K562 (cell line): Measurements from ENCODE around the gene SUPT7L.
A peak's percentile ranks its signal among the peaks of the same experiment; 100 is the strongest.
"Not testable (repeated sequence)": the region's sequence is repeated elsewhere in the genome, so short reads cannot be mapped to it uniquely, and the experiment has no call there.

Experiments used
- BCL6 ChIP-seq: fragments of 250-450 bp; sonication (Bioruptor Pico); IDR thresholded peaks from 2 replicates; pipeline ENCODE4 v1.4.0; 2020
- FOXM1 ChIP-seq, 2 experiments: fragments of 450-650 bp in 1 of 2; sonication (generic) in 1 of 2; formaldehyde crosslinking in 1 of 2; IDR thresholded peaks; 2 replicates each; pipeline versions ENCODE4 v1.6.1 to v1.9.0; 2017 to 2022; ENCODE audit warnings: low read depth in 2 of 2, mild to moderate bottlenecking in 2 of 2, missing genetic modification reagents in 1 of 2, moderate library complexity in 1 of 2
- HDAC6 ChIP-seq: IDR thresholded peaks from 2 replicates; pipeline ENCODE4 v1.6.1; 2012; ENCODE audit warnings: low read depth, mild to moderate bottlenecking, control low read depth, inconsistent platforms, low read length, moderate library complexity
- JUND ChIP-seq, 2 experiments: IDR thresholded peaks; 2 replicates in 1 of 2; 3 replicates in 1 of 2; pipeline ENCODE4 v1.6.1; 2011; ENCODE audit warnings: borderline replicate concordance in 2 of 2, low read depth in 2 of 2, low read length in 2 of 2, improper control_type of control experiment in 1 of 2, missing biosample characterization in 1 of 2, missing genetic modification characterization in 1 of 2, missing genetic modification reagents in 1 of 2
- NCOA4 ChIP-seq: fragments of 450-650 bp; IDR thresholded peaks from 2 replicates; pipeline ENCODE4 v1.6.1; 2018; ENCODE audit warnings: mild to moderate bottlenecking; ENCODE audit not compliant: partially characterized antibody
- POLR2A ChIP-seq: fragments of 450-650 bp; conservative IDR thresholded peaks from 2 replicates; pipeline ENCODE4 v1.6.1; 2016
- SUPT5H ChIP-seq: fragments of 450-650 bp; IDR thresholded peaks from 2 replicates; pipeline ENCODE4 v1.6.1; 2016
- U2AF1 ChIP-seq: fragments of 200-400 bp; formaldehyde crosslinking; optimal IDR thresholded peaks from 2 replicates; pipeline ENCODE3; 2017; ENCODE audit warnings: mild to moderate bottlenecking, low read depth, low read length, moderate library complexity
- XRCC5 ChIP-seq: fragments of 200-400 bp; formaldehyde crosslinking; IDR thresholded peaks from 2 replicates; pipeline ENCODE4 v1.6.1; 2017; ENCODE audit warnings: low read depth, mild to moderate bottlenecking, low read length
- ZNF24 ChIP-seq: fragments of 450-650 bp; IDR thresholded peaks from 2 replicates; pipeline ENCODE4 v1.6.1; 2016
- TF ChIP-seq, protein P1 (sequence below): fragments of 450-650 bp; IDR thresholded peaks from 2 replicates; pipeline ENCODE4 v1.6.1; 2016; ENCODE audit warnings: missing biosample characterization, missing genetic modification characterization
- TF ChIP-seq, protein P2 (sequence below), 3 experiments: IDR thresholded peaks in 2 of 3; conservative IDR thresholded peaks in 1 of 3; 2 replicates each; pipeline ENCODE4 v1.5.1; 2011 to 2012; ENCODE audit warnings: low read length in 3 of 3, mild to moderate bottlenecking in 3 of 3, control low read depth in 2 of 3, improper control_type of control experiment in 1 of 3, inconsistent platforms in 1 of 3, low read depth in 1 of 3, mixed read lengths in 1 of 3, moderate library complexity in 1 of 3; ENCODE audit not compliant: insufficient read depth in 2 of 3
- TF ChIP-seq, protein P3 (sequence below), 2 experiments: fragments of 450-650 bp; formaldehyde crosslinking in 1 of 2; IDR thresholded peaks; 2 replicates each; pipeline versions ENCODE4 v1.4.0 to v1.6.1; 2014 to 2020; ENCODE audit warnings: mild to moderate bottlenecking in 2 of 2, borderline replicate concordance in 1 of 2, low read depth in 1 of 2

DNA sequence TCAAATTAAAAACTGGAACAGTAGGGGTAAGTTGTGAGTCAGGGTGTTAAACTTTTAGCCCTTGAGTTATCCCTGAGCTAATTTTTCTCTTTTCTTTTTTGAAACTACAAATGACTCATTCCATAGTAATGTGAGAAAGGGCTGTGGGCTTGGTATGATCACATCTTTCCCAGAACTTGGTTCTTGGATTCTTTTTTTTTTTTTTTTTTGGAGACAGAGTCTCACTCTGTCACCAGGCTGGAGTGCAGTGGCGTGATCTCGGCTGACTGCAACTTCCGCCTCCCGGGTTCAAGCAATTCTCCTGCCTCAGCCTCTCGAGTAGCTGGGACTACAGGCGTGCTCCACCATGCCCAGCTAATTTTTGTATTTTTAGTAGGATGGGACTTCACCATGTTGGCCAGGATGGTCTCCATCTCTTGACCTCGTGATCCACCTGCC lies 18.9 kb upstream of the SUPT7L start:
- not testable (repeated sequence) for TF ChIP-seq POLR2A; SUPT5H; JUND (tag; IDR thresholded peaks at IDR 0.05; ENCODE audit: borderline replicate concordance, low read depth, low read length); XRCC5; NCOA4; U2AF1; FOXM1 (IDR thresholded peaks at IDR 0.05; ENCODE audit: low read depth); FOXM1 (CRISPR knock-in tag; IDR thresholded peaks at IDR 0.05; ENCODE audit: low read depth); BCL6 (CRISPR knock-in tag); HDAC6; ZNF24
- TF ChIP-seq JUND (IDR thresholded peaks at IDR 0.05; ENCODE audit: borderline replicate concordance, low read depth, low read length), result 0 out of 2 replicates have a peak, but pooled peaks have one; percentile 5
- TF ChIP-seq, protein P1, sequence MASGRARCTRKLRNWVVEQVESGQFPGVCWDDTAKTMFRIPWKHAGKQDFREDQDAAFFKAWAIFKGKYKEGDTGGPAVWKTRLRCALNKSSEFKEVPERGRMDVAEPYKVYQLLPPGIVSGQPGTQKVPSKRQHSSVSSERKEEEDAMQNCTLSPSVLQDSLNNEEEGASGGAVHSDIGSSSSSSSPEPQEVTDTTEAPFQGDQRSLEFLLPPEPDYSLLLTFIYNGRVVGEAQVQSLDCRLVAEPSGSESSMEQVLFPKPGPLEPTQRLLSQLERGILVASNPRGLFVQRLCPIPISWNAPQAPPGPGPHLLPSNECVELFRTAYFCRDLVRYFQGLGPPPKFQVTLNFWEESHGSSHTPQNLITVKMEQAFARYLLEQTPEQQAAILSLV (tag), result not testable (repeated sequence)
- TF ChIP-seq, protein P2, sequence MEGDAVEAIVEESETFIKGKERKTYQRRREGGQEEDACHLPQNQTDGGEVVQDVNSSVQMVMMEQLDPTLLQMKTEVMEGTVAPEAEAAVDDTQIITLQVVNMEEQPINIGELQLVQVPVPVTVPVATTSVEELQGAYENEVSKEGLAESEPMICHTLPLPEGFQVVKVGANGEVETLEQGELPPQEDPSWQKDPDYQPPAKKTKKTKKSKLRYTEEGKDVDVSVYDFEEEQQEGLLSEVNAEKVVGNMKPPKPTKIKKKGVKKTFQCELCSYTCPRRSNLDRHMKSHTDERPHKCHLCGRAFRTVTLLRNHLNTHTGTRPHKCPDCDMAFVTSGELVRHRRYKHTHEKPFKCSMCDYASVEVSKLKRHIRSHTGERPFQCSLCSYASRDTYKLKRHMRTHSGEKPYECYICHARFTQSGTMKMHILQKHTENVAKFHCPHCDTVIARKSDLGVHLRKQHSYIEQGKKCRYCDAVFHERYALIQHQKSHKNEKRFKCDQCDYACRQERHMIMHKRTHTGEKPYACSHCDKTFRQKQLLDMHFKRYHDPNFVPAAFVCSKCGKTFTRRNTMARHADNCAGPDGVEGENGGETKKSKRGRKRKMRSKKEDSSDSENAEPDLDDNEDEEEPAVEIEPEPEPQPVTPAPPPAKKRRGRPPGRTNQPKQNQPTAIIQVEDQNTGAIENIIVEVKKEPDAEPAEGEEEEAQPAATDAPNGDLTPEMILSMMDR (IDR thresholded peaks at IDR 0.05 in 2 of 3, conservative IDR thresholded peaks at IDR 0.05 in 1 of 3; ENCODE audit: insufficient read depth in 2 of 3, low read depth in 1 of 3, low read length in 3 of 3), result not testable (repeated sequence)
- TF ChIP-seq, protein P3, sequence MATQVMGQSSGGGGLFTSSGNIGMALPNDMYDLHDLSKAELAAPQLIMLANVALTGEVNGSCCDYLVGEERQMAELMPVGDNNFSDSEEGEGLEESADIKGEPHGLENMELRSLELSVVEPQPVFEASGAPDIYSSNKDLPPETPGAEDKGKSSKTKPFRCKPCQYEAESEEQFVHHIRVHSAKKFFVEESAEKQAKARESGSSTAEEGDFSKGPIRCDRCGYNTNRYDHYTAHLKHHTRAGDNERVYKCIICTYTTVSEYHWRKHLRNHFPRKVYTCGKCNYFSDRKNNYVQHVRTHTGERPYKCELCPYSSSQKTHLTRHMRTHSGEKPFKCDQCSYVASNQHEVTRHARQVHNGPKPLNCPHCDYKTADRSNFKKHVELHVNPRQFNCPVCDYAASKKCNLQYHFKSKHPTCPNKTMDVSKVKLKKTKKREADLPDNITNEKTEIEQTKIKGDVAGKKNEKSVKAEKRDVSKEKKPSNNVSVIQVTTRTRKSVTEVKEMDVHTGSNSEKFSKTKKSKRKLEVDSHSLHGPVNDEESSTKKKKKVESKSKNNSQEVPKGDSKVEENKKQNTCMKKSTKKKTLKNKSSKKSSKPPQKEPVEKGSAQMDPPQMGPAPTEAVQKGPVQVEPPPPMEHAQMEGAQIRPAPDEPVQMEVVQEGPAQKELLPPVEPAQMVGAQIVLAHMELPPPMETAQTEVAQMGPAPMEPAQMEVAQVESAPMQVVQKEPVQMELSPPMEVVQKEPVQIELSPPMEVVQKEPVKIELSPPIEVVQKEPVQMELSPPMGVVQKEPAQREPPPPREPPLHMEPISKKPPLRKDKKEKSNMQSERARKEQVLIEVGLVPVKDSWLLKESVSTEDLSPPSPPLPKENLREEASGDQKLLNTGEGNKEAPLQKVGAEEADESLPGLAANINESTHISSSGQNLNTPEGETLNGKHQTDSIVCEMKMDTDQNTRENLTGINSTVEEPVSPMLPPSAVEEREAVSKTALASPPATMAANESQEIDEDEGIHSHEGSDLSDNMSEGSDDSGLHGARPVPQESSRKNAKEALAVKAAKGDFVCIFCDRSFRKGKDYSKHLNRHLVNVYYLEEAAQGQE (IDR thresholded peaks at IDR 0.05; ENCODE audit: borderline replicate concordance), result not testable (repeated sequence)
- TF ChIP-seq, protein P3 (CRISPR knock-in tag; IDR thresholded peaks at IDR 0.05; ENCODE audit: low read depth), result not testable (repeated sequence)
